SK-N-MC (cell line): ENCODE data around the gene PYDC1.
A peak's percentile ranks its signal among the peaks of the same experiment; 100 is the strongest.
"Not testable (repeated sequence)": the region's sequence is repeated elsewhere in the genome, so short reads cannot be mapped to it uniquely, and the experiment has no call there.

Source experiments
- DNase-seq: peaks from one replicate; pipeline ENCODE4 v3.0.0-alpha.2; 2011; ENCODE audit warnings: low read depth, low spot score
- H3K27ac ChIP-seq: fragments of 200-600 bp; sonication (generic); 2 replicates; pipeline ENCODE4 v1.5.1; 2016; ENCODE audit warnings: mixed run types
- H3K36me3 ChIP-seq: fragments of 200-600 bp; sonication (generic); 2 replicates; pipeline ENCODE4 v1.6.1; 2017; ENCODE audit warnings: antibody characterized with exemption, low read length, mixed read lengths; ENCODE audit not compliant: insufficient read depth
- H3K4me3 ChIP-seq: fragments of 200-600 bp; sonication (generic); 2 replicates; pipeline ENCODE4 v1.5.1; 2016
- H3K9ac ChIP-seq: fragments of 200-600 bp; sonication (generic); 2 replicates; pipeline ENCODE4 v1.8.0; 2017; ENCODE audit warnings: mixed run types, mixed read lengths; ENCODE audit not compliant: insufficient read length
- H3K9me3 ChIP-seq: fragments of 200-600 bp; sonication (generic); 2 replicates; pipeline ENCODE4 v1.6.1; 2017; ENCODE audit warnings: low read depth, mild to moderate bottlenecking, antibody characterized with exemption, low read length, moderate library complexity, mixed read lengths
- EZH2 ChIP-seq: fragments of 200-600 bp; sonication (generic); IDR thresholded peaks from one replicate; pipeline ENCODE4 v1.6.1; 2017; ENCODE audit warnings: antibody characterized with exemption
- FOXP2 ChIP-seq: optimal IDR thresholded peaks from 2 replicates; pipeline ENCODE3; 2011; ENCODE audit warnings: mild to moderate bottlenecking, moderate library complexity; ENCODE audit not compliant: insufficient read depth; ENCODE audit errors: extremely low read length, control extremely low read depth
- POLR2AphosphoS5 ChIP-seq: IDR thresholded peaks from 2 replicates; pipeline ENCODE4 v1.6.1; 2012; ENCODE audit warnings: mild to moderate bottlenecking, low read depth, low read length, borderline replicate concordance

The PYDC1 gene

DNA sequence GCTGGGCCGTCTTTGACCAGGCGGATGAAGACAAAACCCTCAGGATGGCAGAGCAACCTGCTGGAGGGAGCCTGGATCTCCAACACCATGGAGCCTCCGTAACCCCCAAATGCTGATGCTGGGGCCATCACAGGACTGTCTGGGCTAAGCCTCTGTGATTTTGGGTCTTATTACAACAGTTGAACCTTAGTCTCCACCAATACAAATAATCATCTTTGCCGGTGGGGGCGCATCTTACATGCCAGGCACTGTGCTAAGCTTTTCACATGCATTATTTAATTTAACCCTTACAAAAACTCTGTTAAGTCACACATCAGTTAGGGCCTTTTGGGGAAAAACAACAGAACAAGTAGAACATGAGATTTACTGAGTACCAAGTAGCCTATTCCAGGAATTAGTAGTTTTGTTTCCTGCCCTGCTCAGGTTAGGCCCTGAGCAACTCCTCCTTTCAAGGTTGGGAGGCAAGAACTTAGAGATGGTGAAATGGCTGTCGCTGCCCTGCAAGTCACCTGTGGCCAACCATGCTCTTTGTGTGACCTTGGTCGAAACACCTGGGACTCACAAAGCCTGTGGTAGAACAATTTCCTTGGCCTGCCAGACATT lies 33.9 kb upstream of the PYDC1 start:
- Histone ChIP-seq H3K27ac (no peak overlapping the region), H3K9me3 (no peaks in the 10 kb centered on the region), H3K9ac (no peak overlapping the region), H3K36me3 (no peaks in the 10 kb centered on the region), H3K4me3 (no peak overlapping the region)
- no peak for TF ChIP-seq EZH2
- no peak for TF ChIP-seq FOXP2
- DNase-seq, result no peak

DNA sequence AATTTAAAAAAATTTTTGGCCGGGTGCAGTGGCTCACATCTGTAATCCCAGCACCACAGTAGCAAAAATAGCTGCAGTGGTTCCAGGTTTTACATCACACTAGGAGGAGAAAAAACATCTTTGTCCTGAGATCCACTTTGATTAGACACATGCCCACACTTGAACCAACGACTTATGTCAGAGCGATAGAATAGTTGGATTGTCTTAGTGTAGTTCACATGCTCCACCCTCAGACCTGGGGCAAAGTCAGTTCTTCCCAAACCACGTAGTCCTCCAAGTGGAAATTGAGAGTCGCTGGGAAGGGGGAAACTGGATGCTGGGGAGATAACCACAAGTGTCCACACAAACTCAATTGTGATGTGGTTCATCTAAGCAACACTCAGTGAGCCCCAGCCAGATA lies 31.4 kb upstream of the PYDC1 start:
- Histone ChIP-seq H3K4me3 (no peak overlapping the region), H3K36me3 (no peaks in the 10 kb centered on the region), H3K9ac (no peak overlapping the region), H3K27ac (no peak overlapping the region), H3K9me3 (no peaks in the 10 kb centered on the region)
- TF ChIP-seq EZH2 (no peak), FOXP2 (no peak), POLR2AphosphoS5 (no peak)
- no peak for DNase-seq

DNA sequence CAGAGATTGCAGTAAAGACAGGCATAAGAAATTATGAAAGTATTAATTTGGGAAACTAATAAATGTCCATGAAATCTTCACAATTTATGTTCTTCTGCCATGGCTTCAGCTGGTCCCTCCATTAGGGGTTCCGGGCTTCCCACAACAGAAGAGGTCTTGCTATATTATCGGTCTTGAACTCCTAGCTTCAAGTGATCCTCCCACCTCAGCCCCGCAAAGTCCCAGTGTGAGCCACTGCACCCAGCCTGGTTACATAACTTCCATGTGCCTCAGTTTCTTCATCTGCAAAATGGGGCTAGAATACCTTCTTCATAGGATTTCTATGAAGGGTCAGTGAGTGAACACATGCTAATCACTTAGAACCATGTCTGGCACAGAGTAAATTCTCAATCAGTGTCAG lies 29.4 kb upstream of the PYDC1 start:
- Histone ChIP-seq H3K27ac (no peak overlapping the region), H3K9ac (no peak overlapping the region), H3K36me3 (no peaks in the 10 kb centered on the region), H3K9me3 (no peaks in the 10 kb centered on the region), H3K4me3 (no peak overlapping the region)
- TF ChIP-seq POLR2AphosphoS5, result no peak
- TF ChIP-seq FOXP2, result no peak
- TF ChIP-seq EZH2, result no peak
- DNase-seq, result no peak

DNA sequence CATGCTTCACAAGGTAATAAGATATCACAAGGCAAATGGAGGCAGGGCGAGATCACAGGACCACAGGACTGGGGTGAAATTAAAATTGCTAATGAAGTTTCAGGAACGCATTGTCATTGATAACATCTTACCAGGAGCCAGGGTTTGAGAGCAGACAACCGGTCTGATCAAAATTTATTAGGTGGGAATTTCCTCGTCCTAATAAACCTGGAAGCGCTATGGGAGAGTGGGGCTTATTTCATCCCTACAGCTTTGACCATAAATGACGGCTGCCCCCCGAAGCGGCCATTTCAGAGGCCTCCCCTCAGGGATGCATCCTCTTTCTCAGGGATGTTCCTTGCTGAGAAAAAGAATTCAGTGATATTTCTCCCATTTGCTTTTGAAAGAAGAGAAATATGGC lies 28.7 kb upstream of the PYDC1 start:
- not testable (repeated sequence) for H3K9me3 ChIP-seq, H3K27ac ChIP-seq, H3K9ac ChIP-seq, H3K36me3 ChIP-seq, H3K4me3 ChIP-seq, DNase-seq

DNA sequence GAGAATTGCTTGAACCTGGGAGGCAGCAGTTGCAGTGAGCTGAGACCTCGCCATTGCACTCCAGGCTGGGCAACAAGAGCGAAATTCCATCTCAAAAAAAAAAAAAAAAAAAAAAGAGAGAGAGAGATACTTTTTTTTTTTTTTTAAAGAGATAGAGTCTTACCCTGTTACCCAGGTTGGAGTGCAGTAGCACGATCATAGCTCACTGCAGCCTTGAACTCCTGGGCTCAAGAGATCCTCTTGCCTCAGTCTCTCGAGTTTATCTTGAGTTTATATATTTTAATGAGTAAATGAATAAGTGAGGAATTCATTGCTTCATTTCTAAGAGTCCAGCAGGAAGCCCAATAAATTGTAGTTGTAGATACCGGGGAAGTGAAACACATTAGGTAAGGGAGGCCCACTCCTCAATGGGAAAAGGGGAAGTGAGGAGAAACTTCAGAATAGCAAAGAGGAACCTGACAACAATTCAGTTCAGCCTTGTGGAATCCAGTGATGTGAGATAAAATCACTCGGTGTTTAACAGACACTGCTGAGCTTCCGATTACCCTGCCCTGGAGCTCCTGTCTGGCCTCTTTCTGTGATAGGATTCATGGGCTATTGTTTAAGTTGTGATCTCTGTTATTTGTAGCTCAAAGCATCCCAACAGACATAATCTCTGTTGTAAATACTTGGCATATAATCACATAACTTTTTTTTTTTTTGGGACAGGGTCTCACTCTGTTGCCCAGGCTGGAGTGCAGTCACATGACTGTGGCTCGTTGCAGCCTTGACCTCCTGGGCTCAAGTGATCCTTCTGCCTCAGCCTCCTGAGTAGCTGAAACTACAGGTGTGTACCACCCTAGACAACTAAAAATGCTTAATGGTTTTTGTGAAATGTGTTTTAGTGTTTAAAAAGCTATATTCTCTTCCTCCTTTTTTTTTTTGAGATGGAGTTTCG lies 27.1 kb upstream of the PYDC1 start:
- H3K27ac ChIP-seq, result no peak overlapping the region
- no peak for DNase-seq
- no peaks in the 10 kb centered on the region for H3K36me3 ChIP-seq
- TF ChIP-seq FOXP2, result no peak
- TF ChIP-seq EZH2, result no peak
- TF ChIP-seq POLR2AphosphoS5, result no peak
- H3K9me3 ChIP-seq, result no peaks in the 10 kb centered on the region
- no peak overlapping the region for H3K4me3 ChIP-seq
- H3K9ac ChIP-seq, result no peak overlapping the region

DNA sequence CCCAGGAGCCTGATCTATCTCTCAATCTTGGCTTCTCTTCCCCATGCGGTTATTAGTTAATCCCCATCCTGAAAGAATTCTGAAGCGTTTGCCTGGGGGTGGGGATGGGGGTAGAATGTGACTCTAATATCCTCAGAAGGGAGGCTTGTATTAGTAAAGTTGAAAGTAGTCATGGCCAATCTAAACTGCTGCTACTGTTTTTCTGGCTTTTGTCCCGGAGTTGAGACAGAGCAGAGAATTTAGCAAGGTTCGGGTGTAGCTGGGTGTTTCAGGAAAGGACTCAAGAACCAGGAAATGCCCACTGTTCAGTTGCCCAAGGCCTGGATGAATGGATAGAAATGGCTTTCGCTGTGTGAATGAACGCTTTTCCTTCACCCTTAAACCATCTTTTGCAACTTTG lies 25.3 kb upstream of the PYDC1 start:
- Histone ChIP-seq H3K4me3 (peak overlapping the region; percentile 11; the same call in 1 of the 2 replicates), H3K36me3 (no peaks in the 10 kb centered on the region), H3K9me3 (no peaks in the 10 kb centered on the region), H3K9ac (no peak overlapping the region), H3K27ac (peak overlapping the region; percentile 58)
- no peak for DNase-seq
- TF ChIP-seq EZH2, result no peak

DNA sequence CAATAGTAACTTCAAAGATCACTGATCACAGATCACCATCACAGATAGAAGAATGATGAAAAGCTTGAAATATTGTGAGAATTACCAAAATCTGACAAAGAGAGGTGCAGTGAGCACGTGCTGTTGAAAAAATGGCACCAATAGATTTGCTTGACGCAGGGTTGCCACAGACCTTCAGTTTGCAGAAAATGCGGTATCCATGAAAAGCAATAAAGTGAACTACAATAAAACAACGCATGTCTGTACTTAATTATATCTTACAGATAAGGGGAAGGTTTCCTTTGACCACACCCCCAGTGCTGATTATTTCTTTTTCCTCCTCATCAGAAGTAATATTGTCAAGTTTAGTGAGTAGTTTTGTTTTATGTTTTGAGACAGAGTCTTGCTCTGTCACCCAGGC lies 21.1 kb upstream of the PYDC1 start:
- TF ChIP-seq POLR2AphosphoS5 (no peak), FOXP2 (no peak), EZH2 (no peak)
- no peak overlapping the region for H3K27ac ChIP-seq
- H3K9me3 ChIP-seq, result no peaks in the 10 kb centered on the region
- no peak overlapping the region for H3K9ac ChIP-seq
- no peak overlapping the region for H3K4me3 ChIP-seq
- no peak for DNase-seq
- H3K36me3 ChIP-seq, result no peaks in the 10 kb centered on the region

DNA sequence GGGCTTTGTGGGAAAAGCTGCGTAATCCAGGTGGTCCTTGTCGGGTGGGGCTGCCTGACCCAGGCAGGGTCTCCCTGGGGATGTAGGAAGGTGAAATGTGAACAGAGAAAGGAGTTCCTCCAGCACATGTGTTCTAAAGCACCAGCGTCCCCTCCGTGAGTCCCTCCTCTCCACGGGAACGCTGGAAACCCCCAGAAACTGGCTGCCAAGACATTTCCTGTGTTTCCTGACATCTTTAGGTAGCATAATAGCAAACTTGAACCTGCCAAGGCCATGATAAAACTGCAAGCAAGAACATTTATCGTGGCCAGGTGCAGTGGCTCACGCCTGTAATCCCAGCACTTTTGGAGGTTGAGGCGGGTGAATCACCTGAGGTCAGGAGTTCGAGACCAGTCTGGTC lies 12.6 kb upstream of the PYDC1 start:
- Histone ChIP-seq H3K9me3 (no peaks in the 10 kb centered on the region), H3K4me3 (no peak overlapping the region), H3K9ac (no peak overlapping the region), H3K27ac (no peak overlapping the region), H3K36me3 (no peaks in the 10 kb centered on the region)
- DNase-seq, result no peak
- no peak for TF ChIP-seq POLR2AphosphoS5
- TF ChIP-seq EZH2, result no peak
- no peak for TF ChIP-seq FOXP2

DNA sequence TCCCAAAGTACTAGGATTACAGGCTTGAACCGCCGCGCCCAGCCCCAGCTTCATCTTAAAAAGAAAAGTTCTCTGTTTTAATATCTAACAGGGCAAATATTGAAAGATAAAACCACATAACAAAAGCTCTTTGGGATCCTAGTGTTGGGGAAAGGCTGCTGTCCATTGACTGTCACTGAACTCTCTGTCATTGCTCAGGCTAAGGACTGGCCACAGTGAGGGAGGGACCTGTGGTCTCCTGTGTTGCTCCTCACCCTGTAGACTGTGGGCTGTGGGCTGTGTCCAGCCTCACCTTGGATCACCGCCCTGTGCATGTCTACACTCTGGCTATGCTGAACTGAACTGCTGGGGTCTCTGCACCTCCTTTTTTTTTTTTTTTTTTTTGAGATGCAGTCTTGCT lies 11.3 kb upstream of the PYDC1 start:
- no peaks in the 10 kb centered on the region for H3K9me3 ChIP-seq
- no peak overlapping the region for H3K4me3 ChIP-seq
- DNase-seq, result no peak
- no peak overlapping the region for H3K27ac ChIP-seq
- no peak overlapping the region for H3K9ac ChIP-seq
- TF ChIP-seq FOXP2, result no peak
- TF ChIP-seq POLR2AphosphoS5, result no peak
- no peak for TF ChIP-seq EZH2
- no peaks in the 10 kb centered on the region for H3K36me3 ChIP-seq
